ENCODE data around the gene CADM4. TPM values are rescaled to one million over a fixed set of nuclear protein-coding genes. Genes with fewer than 3 reads are reported as not detected.

CADM4 gene
- total and polyA plus RNA-seq, 4 donors = 0.47 to 4.9 (median 3.3) TPM

GRCh38 chr19:43594710-43595604 lies 44.7 kb downstream of the CADM4 start (continued):
- TF ChIP-seq FOXA1 (IDR thresholded peaks at IDR 0.05) = no peak
- no peak for TF ChIP-seq YY1 (IDR thresholded peaks at IDR 0.05)

- H3K9me3 ChIP-seq (ENCODE audit: control insufficient read depth in 4 of 4, low read length in 3 of 4) = no peaks in the 10 kb centered on the region
- WGBS = 95% methylated on average over 10 of the region's 10 CpGs
- peak overlapping the region in 1 of 3 donors; percentile 70 for H3K4me3 ChIP-seq (ENCODE audit: low read depth in 1 of 3, low read length in 3 of 3)
- H3K27me3 ChIP-seq (ENCODE audit: control insufficient read depth in 4 of 4, insufficient read depth in 4 of 4, low read length in 3 of 4) = no peaks in the 10 kb centered on the region
- TF ChIP-seq, protein P1, sequence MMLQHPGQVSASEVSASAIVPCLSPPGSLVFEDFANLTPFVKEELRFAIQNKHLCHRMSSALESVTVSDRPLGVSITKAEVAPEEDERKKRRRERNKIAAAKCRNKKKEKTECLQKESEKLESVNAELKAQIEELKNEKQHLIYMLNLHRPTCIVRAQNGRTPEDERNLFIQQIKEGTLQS (IDR thresholded peaks at IDR 0.05) = no peak
- TF ChIP-seq CTCF (IDR thresholded peaks at IDR 0.05; ENCODE audit: low read depth, low read length, missing input control) (no peak), RAD21 (IDR thresholded peaks at IDR 0.05) (no peak)
- no peak for DNase-seq (ENCODE audit: low spot score)
- peaks cover 5 to 32% (median 8%) of the 10 kb centered on the region in 4 donors for H3K36me3 ChIP-seq (ENCODE audit: control insufficient read depth in 4 of 4, insufficient read depth in 3 of 4, low read depth in 1 of 4, low read length in 3 of 4)
- H3K9ac ChIP-seq (ENCODE audit: low read depth in 1 of 2, low read length in 2 of 2) = no peak overlapping the region
- H3K27ac ChIP-seq (ENCODE audit: low read depth in 1 of 2, low read length in 2 of 2) = no peak overlapping the region
- peaks cover 6 to 40% (median 33%) of the 10 kb centered on the region in 4 donors for H3K4me1 ChIP-seq (ENCODE audit: control insufficient read depth in 4 of 4, insufficient read depth in 4 of 4, low read length in 3 of 4)
Observed at GRCh38 chr19:43594081-43594697, 45.5 kb downstream of the CADM4 start.

DNA sequence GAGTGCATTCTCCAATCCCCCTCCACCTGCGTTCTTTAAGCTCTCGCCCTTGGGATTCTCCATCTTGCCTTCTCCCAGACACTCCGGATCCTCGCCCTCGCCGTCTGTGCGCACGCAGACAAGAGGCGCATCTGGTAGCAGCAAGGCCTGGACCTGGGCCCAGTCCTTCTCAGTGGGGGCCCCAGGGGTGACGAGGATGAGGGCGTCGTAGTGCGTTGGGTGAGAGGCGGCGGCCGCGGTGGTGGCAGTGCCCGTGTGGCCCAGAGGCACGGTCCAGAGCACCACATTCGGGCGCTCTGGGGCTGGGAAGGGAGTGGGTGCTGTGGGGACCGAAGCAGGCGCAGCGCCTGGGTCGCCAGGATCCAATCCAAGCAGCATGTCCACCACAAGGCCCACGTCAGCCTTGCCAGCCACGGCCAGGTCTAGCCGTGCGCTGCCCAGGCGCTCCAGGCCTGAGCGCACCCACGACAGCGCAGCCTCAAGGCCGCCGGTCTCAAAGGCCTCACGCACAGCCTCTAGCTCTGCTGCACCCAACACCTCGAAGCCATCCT lies 46.8 kb downstream of the CADM4 start:
- Histone ChIP-seq H3K36me3 (ENCODE audit: control insufficient read depth in 4 of 4, insufficient read depth in 3 of 4, low read depth in 1 of 4, low read length in 3 of 4) (peaks cover 4 to 28% (median 7%) of the 10 kb centered on the region in 4 donors), H3K4me3 (ENCODE audit: low read depth in 1 of 3, low read length in 3 of 3) (no peak overlapping the region), H3K9me3 (ENCODE audit: control insufficient read depth in 4 of 4, low read length in 3 of 4) (no peaks in the 10 kb centered on the region), H3K27me3 (ENCODE audit: control insufficient read depth in 4 of 4, insufficient read depth in 4 of 4, low read length in 3 of 4) (no peaks in the 10 kb centered on the region), H3K9ac (ENCODE audit: low read depth in 1 of 2, low read length in 2 of 2) (no peak overlapping the region), H3K27ac (ENCODE audit: low read depth in 1 of 2, low read length in 2 of 2) (no peak overlapping the region), H3K4me1 (ENCODE audit: control insufficient read depth in 4 of 4, insufficient read depth in 4 of 4, low read length in 3 of 4) (peaks cover 6 to 29% (median 27%) of the 10 kb centered on the region in 4 donors)
- 97% methylated on average over 37 of the region's 37 CpGs for WGBS
- no peak for DNase-seq (ENCODE audit: low spot score)
- TF ChIP-seq, protein P1 (IDR thresholded peaks at IDR 0.05) = no peak
- TF ChIP-seq HNF4A (conservative IDR thresholded peaks at IDR 0.05) = no peak
- no peak for TF ChIP-seq FOXA2 (IDR thresholded peaks at IDR 0.05)
- TF ChIP-seq GABPA (IDR thresholded peaks at IDR 0.05 in 1 of 2, conservative IDR thresholded peaks at IDR 0.05 in 1 of 2) = no peak
- TF ChIP-seq RAD21 (IDR thresholded peaks at IDR 0.05) = no peak
- TF ChIP-seq SP1 (IDR thresholded peaks at IDR 0.05) = no peak
- TF ChIP-seq MAX (IDR thresholded peaks at IDR 0.05) = no peak
- no peak for TF ChIP-seq NR2F2 (IDR thresholded peaks at IDR 0.05)

Measured in liver (tissue), 9 donors.